C4-2B (cell line): Measurements from ENCODE around the gene TSEN54.

Experiments used
- CTCF ChIP-seq: fragments of 450-650 bp; conservative IDR thresholded peaks from 2 replicates; pipeline ENCODE4 v1.5.1; 2017; ENCODE audit warnings: mild to moderate bottlenecking
- ZFX ChIP-seq: fragments of 450-650 bp; IDR thresholded peaks from 2 replicates; pipeline ENCODE4 v1.6.1; 2017

GRCh38 chr17:75493476-75494129 lies 22.7 kb upstream of the TSEN54 start:
- no peak for TF ChIP-seq CTCF
- no peak for TF ChIP-seq ZFX
